ENCODE results near the gene CERS6. TPM values are rescaled to one million over a fixed set of nuclear protein-coding genes. Genes with fewer than 3 reads are reported as not detected.

The CERS6 gene
- total and polyA plus RNA-seq, 4 donors: 4.2 to 20.4 (median 10.1) TPM

DNA sequence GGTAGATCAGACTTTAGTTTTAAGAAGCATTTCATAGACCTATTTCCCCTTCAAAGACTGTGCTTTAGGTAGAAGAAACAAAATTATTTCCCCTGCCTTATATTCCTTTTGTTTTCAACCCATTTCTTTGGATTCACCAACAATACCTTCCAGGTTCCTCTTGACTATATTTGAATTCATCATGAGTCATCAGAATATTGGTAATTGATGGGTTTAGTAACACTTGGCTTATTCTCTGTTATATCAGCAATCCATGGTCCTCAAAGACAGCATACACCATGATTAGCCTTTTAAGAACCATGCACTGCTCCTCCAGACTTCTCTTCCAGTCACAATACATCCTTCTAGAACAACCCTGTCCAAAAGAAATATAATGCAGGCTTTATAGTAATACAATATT is 263.4 kb downstream of the CERS6 start:
- Histone ChIP-seq H3K9me3 (ENCODE audit: control insufficient read depth in 4 of 4, low read length in 3 of 4) (no peaks in the 10 kb centered on the region), H3K4me1 (ENCODE audit: control insufficient read depth in 4 of 4, insufficient read depth in 4 of 4, low read length in 3 of 4) (peaks cover 0 to 1% (median 0%) of the 10 kb centered on the region in 4 donors), H3K27me3 (ENCODE audit: control insufficient read depth in 4 of 4, insufficient read depth in 4 of 4, low read length in 3 of 4) (no peaks in the 10 kb centered on the region), H3K36me3 (ENCODE audit: control insufficient read depth in 4 of 4, insufficient read depth in 3 of 4, low read depth in 1 of 4, low read length in 3 of 4) (peaks cover 0 to 2% (median 0%) of the 10 kb centered on the region in 4 donors), H3K4me3 (ENCODE audit: low read depth in 1 of 3, low read length in 3 of 3) (no peak overlapping the region), H3K27ac (ENCODE audit: low read depth in 1 of 2, low read length in 2 of 2) (no peak overlapping the region), H3K9ac (ENCODE audit: low read depth in 1 of 2, low read length in 2 of 2) (no peak overlapping the region)
- TF ChIP-seq JUND (IDR thresholded peaks at IDR 0.05): no peak
- no peak for TF ChIP-seq GABPA (IDR thresholded peaks at IDR 0.05 in 1 of 2, conservative IDR thresholded peaks at IDR 0.05 in 1 of 2)
- TF ChIP-seq YY1 (IDR thresholded peaks at IDR 0.05): no peak
- no peak for TF ChIP-seq EGR1 (IDR thresholded peaks at IDR 0.05; ENCODE audit: low read depth in 2 of 2)
- TF ChIP-seq, protein P1, sequence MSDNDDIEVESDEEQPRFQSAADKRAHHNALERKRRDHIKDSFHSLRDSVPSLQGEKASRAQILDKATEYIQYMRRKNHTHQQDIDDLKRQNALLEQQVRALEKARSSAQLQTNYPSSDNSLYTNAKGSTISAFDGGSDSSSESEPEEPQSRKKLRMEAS (IDR thresholded peaks at IDR 0.05): no peak
- no peak for TF ChIP-seq RXRA (IDR thresholded peaks at IDR 0.05)
- TF ChIP-seq, protein P2, sequence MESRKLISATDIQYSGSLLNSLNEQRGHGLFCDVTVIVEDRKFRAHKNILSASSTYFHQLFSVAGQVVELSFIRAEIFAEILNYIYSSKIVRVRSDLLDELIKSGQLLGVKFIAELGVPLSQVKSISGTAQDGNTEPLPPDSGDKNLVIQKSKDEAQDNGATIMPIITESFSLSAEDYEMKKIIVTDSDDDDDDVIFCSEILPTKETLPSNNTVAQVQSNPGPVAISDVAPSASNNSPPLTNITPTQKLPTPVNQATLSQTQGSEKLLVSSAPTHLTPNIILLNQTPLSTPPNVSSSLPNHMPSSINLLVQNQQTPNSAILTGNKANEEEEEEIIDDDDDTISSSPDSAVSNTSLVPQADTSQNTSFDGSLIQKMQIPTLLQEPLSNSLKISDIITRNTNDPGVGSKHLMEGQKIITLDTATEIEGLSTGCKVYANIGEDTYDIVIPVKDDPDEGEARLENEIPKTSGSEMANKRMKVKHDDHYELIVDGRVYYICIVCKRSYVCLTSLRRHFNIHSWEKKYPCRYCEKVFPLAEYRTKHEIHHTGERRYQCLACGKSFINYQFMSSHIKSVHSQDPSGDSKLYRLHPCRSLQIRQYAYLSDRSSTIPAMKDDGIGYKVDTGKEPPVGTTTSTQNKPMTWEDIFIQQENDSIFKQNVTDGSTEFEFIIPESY (IDR thresholded peaks at IDR 0.05): no peak
- TF ChIP-seq RAD21 (IDR thresholded peaks at IDR 0.05): no peak
- TF ChIP-seq HNF4G (IDR thresholded peaks at IDR 0.05): no peak
- TF ChIP-seq, protein P3, sequence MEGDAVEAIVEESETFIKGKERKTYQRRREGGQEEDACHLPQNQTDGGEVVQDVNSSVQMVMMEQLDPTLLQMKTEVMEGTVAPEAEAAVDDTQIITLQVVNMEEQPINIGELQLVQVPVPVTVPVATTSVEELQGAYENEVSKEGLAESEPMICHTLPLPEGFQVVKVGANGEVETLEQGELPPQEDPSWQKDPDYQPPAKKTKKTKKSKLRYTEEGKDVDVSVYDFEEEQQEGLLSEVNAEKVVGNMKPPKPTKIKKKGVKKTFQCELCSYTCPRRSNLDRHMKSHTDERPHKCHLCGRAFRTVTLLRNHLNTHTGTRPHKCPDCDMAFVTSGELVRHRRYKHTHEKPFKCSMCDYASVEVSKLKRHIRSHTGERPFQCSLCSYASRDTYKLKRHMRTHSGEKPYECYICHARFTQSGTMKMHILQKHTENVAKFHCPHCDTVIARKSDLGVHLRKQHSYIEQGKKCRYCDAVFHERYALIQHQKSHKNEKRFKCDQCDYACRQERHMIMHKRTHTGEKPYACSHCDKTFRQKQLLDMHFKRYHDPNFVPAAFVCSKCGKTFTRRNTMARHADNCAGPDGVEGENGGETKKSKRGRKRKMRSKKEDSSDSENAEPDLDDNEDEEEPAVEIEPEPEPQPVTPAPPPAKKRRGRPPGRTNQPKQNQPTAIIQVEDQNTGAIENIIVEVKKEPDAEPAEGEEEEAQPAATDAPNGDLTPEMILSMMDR (IDR thresholded peaks at IDR 0.05; ENCODE audit: low read depth, low read length, missing input control): no peak
- TF ChIP-seq, protein P4, sequence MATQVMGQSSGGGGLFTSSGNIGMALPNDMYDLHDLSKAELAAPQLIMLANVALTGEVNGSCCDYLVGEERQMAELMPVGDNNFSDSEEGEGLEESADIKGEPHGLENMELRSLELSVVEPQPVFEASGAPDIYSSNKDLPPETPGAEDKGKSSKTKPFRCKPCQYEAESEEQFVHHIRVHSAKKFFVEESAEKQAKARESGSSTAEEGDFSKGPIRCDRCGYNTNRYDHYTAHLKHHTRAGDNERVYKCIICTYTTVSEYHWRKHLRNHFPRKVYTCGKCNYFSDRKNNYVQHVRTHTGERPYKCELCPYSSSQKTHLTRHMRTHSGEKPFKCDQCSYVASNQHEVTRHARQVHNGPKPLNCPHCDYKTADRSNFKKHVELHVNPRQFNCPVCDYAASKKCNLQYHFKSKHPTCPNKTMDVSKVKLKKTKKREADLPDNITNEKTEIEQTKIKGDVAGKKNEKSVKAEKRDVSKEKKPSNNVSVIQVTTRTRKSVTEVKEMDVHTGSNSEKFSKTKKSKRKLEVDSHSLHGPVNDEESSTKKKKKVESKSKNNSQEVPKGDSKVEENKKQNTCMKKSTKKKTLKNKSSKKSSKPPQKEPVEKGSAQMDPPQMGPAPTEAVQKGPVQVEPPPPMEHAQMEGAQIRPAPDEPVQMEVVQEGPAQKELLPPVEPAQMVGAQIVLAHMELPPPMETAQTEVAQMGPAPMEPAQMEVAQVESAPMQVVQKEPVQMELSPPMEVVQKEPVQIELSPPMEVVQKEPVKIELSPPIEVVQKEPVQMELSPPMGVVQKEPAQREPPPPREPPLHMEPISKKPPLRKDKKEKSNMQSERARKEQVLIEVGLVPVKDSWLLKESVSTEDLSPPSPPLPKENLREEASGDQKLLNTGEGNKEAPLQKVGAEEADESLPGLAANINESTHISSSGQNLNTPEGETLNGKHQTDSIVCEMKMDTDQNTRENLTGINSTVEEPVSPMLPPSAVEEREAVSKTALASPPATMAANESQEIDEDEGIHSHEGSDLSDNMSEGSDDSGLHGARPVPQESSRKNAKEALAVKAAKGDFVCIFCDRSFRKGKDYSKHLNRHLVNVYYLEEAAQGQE (IDR thresholded peaks at IDR 0.05): no peak
- no peak for TF ChIP-seq TAF1 (conservative IDR thresholded peaks at IDR 0.05)
- no peak for TF ChIP-seq FOXA2 (IDR thresholded peaks at IDR 0.05)
- TF ChIP-seq NR2F2 (IDR thresholded peaks at IDR 0.05): no peak
- TF ChIP-seq FOXA1 (IDR thresholded peaks at IDR 0.05): no peak
- no peak for TF ChIP-seq SP1 (IDR thresholded peaks at IDR 0.05)
- TF ChIP-seq HNF4A (conservative IDR thresholded peaks at IDR 0.05): no peak
- TF ChIP-seq, protein P5, sequence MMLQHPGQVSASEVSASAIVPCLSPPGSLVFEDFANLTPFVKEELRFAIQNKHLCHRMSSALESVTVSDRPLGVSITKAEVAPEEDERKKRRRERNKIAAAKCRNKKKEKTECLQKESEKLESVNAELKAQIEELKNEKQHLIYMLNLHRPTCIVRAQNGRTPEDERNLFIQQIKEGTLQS (IDR thresholded peaks at IDR 0.05): no peak
- DNase-seq (ENCODE audit: low spot score): no peak

All from liver (tissue), 9 donors.